Hepatocyte (in vitro differentiated cells): ENCODE measurements around the gene CORO2B.

Experiments
- CTCF ChIP-seq: fragments of 200-600 bp; sonication (generic); IDR thresholded peaks from 2 replicates; pipeline ENCODE4 v1.5.1; 2016; ENCODE audit warnings: antibody characterized with exemption, mild to moderate bottlenecking; ENCODE audit not compliant: poor library complexity
- EZH2 ChIP-seq: fragments of 200-600 bp; sonication (generic); IDR thresholded peaks from 2 replicates; pipeline ENCODE4 v1.6.1; 2016; ENCODE audit warnings: antibody characterized with exemption, mild to moderate bottlenecking, borderline replicate concordance
- EZH2phosphoT487 ChIP-seq: fragments of 200-600 bp; sonication (generic); IDR thresholded peaks from one replicate; pipeline ENCODE4 v1.6.1; 2018; ENCODE audit warnings: antibody characterized with exemption, mild to moderate bottlenecking, low read depth, moderate library complexity; ENCODE audit not compliant: unreplicated experiment, severe bottlenecking

- TF ChIP-seq CTCF, result no peak
- TF ChIP-seq EZH2, result no peak
- TF ChIP-seq EZH2phosphoT487, result no peak
These were observed 105.7 kb downstream of the CORO2B start for GRCh38 chr15:68684476-68684875.
